ENCODE data around the gene PBX4.

- TF ChIP-seq CTCF (IDR thresholded peaks at IDR 0.05; ENCODE audit: low read length) (no peak), EZH2 (IDR thresholded peaks at IDR 0.05; ENCODE audit: borderline replicate concordance, low read length) (no peak)
Measured at GRCh38 chr19:19633711-19634515, 15.4 kb upstream of the PBX4 start.

All from OCI-LY1 (cell line).